Measurements from ENCODE around the gene PRIMPOL.

The PRIMPOL gene

DNA sequence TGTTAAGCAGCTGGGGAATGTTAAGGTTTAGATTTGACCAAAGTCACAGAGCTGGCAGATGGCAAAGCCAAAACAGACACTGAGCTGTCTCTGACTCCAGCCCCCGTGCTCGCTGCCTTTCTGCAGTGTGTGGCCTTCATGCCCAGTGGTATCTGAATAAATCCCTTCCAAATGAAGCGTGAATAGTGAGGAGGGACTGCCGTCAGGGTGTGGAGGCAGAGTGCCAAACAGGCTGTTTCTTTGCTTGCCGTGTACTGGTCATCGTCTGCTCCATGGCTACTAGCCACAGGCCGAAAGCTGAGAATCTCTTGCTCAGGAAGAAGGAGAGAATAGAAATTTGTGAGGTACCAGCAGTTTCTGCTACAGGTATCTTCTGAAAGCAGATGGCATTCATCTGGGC, 19.7 kb downstream of the PRIMPOL start:
- DNase-seq, result peak; percentile 9

DNA sequence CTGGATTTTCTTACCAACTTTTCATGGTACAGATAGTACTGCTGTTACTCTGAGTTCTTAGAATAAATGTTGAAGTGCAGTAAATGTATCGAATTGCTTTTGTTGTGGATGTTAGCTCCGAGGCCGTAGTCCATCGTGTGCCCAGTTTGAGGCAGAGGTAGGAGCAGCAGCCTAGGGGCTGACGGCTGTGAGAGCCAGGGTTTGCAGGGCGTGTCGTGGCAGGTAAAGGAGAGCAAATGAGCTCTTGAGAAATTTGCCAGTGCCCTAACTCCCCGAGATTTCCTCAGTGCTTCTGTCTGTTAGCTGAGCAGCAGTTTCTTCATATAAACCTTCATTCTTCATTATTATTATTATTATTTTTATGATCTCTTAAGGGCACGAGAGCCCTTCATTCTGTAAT, 21.6 kb downstream of the PRIMPOL start:
- no peak for DNase-seq

DNA sequence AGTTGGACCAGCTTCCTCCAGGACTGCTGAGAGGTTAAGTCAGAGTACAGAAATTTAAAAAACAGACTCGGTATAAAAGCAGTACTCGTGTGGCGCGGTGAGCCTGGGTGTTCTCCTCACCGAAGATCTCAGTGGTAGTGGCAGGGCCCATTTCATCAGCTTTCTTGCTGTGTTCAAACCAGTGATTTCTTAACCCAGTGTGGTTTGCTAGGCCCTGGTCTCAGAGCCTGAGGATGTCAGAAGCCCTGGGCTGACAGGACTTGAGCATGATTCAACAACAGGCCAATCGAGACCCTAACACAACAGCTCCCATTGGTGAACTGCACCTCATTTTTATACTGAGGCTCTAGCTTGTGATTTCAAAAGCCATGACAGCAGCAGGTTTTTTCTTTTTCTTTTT, 23.2 kb downstream of the PRIMPOL start:
- DNase-seq, result no peak

DNA sequence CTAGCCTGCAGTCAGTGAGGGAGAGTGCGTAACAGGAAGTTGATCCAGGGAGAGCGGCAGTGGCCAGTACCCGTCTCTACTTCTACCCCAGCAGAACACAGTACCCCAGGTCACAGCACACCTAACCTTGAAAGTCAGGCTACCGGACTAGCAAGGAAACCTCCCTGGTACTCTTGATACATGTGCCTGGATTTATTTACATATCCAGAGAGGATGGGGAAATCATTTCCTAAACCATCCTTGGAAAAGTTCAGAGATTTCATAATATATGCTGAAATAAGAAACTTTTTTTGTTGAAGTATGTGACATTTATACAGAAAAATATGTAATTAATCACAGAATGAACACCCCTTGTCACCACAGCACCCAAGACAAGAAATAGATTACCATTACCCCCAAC, 24.5 kb downstream of the PRIMPOL start:
- DNase-seq, result no peak

DNA sequence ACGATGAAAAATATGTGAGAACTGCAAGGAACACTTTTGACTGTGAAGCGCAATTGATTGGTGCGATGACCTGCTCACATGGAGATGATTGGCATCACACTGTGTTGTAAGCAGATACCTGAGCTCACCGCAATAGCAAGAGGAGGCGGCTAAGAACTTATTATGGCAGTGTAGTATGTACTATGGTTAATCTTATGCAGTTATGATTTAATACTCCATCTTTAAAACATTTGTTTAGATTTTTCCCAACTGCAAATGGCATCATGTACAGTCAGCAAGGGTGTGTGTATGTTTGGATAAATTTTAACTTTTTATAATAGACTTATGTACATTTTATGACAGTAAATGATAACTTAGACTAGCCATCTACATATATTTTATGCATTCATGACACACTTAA, 25.5 kb downstream of the PRIMPOL start:
- DNase-seq, result no peak

DNA sequence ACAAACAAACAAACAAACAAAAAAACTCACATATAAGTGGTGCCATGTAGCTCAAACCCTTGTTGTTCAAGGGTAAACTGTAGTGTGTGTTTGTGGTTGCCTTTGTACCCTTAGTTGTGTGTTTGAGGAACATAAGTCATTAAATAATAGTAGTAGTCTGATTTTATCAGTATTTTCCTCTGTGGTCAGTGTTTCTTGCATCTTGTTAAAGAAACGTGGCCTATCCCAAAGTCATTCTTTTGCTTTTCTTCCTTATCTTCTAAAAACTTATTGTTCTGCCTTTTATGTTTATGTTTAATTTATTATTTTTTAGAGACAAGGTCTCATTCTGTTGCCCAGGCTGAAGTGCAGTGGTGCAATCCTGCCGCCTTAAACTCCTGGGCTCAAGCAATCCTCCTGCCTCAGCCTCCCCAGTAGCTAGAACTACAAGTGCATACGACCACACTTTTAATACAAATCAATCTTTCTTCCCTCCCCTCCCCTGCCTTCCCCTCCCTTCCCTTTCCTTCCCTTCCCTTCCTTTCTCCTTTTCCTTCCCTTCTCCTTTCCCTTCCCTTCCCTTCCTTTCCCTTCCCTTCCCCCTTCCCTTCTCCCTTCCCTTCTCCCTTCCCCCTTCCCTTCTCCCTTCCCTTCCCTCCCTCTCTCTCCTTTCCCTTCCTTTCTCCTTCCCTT, 26.4 kb downstream of the PRIMPOL start:
- no peak for DNase-seq

DNA sequence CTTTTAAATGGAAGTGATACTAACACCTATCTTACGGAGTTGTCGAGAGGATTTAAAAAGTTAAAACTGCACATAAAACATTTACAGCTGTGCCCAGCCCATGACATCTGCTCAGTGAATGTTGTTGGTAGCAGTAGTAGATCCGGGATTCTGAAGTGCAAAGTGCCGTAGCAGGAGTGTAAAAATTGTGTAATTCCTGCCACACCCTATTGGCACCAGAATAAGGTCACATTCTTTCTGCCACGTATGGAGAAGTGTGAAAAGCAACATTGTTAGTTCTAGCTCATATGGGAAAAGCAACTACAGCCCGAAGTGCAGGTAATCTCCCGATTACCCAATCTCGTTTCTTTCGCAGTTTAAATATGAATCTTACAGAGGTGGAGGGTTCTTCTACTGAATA, 31.2 kb downstream of the PRIMPOL start:
- no peak for DNase-seq

DNA sequence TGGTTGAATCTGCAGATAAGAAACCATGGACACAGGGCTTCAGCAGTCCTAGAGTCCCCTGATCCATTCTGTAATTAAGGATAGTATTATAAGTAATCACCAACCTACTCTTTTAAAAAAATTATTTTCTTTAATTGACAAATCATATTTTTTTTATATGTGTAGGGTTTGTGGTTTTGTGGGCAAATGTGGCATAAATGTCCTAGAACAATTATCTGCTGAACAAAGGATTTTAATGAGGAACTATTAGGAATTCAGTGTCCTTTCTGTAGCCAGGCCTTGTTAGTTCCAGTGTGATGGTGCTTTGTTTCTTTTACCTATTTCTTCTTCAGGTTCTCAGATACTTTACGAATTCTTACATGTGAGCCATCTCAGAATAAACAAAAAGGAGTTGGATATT, 32.4 kb downstream of the PRIMPOL start:
- DNase-seq, result no peak

DNA sequence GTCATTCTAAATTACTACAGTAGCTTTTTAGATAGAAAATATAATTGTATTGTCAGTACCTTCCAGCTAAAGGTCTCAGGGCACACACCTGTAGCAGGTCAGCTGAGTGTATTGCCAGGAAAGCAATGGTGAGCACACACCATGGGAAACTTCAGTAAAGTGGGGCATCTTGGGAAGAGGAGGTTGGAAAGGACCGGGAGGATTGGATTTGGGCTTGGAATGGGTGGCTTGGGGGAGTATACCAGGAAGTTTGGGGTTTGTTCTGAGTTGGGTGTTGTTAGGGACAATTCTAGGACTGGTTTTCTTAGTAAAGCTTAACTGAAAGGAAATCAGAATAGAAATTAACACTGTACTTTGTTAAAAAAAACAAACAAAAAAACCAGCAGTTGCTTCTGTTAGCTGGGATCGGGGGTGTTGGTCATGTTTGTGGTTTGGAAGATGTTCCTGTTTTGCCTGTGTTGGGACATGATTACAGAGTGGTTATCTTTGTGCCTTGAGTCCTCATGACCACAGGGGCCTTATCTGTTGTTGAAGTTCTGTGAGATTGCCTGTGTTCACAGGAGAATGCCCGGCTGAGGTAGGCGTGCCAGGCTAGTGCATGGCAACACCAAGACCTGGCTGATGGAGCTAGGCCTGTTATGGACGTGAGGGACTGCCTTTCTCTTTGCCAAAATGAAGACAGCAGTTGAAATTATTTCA, 35.1 kb downstream of the PRIMPOL start:
- DNase-seq, result no peak

DNA sequence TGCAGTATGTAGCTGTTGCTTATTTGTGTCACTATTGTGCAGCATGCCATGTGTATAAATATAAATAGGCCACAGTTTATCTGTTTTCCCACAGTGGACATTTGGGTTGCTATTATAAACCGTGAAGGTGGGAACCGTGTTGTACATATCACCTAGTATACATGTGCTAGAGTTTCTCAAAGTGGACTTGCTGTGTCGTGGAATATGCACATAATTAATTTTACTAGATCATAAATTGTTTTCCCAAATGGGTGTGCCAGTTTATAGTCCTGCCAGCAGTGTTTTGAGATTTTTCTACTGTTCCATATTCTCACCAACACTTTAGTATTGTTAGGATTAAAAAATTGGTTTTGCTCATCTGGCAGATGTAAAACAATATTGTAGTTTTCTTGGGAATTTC, 38.5 kb downstream of the PRIMPOL start:
- DNase-seq, result no peak

DNA sequence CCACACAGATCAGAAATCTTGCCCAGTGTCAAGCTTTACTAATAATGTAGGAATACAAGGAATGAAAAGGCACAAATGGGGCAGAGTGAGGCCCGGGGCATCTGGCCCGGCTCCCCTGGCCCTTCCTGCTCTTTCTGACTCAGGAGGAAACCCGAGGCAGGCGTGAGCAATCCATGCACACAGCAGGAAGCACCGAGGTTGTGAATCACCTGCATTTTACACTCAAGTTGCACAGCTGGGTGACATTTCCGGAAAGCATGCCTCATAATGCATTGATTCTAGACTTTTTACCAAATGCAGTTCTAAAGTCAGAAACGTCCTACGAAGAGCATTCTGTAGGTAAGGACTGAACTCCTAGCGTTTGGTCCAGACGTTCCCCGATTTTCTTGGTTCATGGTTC, 38.9 kb downstream of the PRIMPOL start:
- DNase-seq, result no peak

DNA sequence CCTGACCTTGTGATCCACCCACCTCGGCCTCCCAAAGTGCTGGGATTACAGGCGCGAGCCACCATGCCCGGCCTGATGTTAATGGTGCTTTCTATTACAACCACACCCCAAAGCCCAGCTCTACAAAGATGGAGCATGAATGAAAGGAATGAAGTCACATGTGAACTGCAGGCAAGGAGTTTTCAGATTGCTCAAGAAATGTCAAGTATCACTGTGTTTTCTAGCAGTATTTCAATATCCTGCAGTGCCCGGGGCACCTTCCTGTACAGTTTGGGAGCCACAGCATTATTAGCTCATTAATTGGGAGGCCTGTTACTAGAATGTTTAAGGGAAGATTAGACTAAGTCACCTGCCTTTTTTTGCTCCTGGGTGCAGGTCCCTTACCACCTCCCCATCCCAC, 40.1 kb downstream of the PRIMPOL start:
- no peak for DNase-seq

DNA sequence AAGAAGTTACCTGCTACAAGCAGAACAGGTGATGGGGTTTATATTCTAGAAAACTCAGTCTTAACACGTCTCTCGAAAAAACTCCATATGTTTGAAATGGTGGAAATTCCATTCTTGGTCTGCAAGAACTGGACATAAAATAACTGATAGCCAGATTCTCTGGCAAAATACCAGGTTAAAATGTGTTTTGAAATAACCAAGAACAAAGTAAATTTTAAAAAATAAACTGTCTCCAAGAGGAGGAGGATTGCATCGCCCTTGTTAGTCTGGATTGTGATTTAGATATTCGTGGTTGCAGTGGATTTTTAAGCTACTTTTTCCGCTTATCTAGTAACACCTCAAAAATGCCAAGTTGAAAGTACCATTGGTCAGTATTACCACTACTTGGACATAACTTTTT, 43.5 kb downstream of the PRIMPOL start:
- DNase-seq, result no peak

DNA sequence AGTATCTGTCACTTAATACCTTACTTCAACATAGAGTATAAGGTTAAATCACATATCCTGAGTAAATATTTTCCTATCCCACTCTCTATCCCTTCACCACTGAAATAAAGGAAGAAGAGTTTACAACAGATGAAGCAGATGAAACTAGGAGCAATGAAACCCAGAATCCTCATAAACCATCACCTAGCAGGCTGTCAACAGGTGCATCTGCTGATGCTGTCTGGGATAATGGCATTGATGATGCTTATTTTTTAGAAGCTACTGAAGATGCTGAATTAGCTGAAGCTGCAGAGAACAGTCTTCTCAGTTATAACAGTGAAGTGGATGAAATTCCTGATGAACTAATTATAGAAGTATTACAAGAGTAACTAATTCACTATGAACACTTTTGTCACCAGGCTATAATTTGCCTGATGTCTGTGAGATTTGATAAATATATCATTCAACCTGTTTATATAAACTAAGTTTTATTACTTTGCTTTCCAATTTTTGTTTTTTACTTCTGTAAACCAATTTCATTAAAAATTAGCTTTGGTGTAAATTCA, 44.9 kb downstream of the PRIMPOL start:
- no peak for DNase-seq

DNA sequence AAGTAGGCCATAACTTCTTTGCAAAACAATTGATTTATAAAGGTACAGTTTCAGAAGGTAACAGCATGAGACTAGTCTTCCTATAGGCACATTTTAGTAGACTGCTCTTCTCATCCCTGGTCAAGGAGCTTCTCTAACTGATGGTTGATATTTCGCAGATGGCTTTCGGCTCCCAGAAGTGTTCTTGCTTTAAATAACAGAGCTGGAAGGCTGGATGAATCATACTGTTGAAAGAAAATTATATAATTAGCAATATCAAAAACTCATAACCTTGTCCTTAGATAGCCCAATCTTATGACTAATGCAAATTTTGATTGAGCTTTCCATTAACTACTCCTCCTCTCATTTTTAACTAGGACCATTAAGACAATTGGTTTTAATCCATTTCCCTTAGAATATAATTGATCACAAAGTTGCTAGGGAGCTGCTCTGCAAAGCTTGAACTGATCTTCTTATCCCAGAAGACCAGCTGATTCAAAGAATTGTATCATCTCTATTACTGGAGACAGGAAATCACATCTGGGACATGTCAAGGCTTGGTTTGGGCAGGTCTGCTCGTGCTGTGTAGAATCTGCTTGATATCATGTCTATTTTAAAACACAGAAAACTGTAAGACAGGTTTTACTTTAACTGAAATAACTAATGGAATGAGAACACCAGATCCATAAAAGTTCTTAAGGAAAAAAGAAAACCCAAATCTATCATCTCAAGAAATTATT, 45.8 kb downstream of the PRIMPOL start:
- DNase-seq, result no peak

DNA sequence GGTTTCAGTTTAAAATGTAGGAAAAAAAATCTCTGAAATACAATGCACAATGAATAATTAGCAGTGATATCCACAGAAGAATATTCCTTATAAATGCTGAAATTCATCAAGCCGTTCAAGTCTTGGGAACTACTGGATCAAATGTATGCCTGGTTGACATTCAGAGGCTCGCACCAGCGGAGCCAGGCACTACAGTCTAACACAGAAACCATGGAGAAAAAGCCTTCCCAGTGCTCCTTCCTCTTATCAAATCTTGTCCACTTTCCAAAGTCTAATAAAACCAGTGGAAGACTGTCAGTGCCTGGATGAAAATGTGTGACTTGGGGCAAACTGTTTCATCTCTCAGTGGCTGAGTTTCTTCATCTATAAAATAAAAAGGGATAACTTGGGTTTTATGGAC, 48.4 kb downstream of the PRIMPOL start:
- DNase-seq, result no peak

DNA sequence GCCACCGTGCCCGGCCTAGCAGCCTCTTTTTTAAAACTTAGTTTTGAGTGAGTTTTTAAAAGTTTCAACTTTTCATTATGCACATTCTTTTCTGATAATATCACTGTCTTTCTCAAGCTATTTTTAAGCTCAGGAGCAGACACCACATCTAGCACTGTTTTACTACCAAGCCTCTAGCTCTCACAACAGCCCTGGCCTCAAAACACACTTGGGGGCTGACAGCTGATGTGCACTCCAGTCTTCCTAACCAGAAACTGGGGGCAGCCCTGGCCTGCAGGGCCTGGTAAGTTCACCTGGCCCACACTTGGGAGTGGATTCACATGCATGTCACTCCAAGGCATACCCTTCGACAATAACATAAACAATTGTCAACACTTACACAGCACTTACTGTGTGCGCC, 50.4 kb downstream of the PRIMPOL start:
- no peak for DNase-seq

DNA sequence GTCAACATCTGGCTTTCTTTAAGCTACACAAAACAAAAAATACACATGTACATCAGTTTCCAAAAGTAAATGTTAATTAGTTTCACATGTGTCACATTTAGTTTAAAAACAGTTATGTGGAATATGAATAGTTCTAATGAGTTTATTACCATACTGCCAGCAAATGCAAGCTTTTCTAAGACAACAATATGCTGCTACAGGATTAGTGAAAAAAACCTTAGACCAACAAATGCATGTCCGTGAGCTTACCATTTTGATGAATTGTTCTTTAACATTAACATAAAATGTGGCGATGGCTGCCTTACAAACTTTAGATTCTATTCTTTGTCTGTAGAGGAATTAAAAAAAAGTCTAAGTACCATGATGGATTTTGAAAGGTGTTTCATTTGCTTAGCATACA, 52.6 kb downstream of the PRIMPOL start:
- no peak for DNase-seq

DNA sequence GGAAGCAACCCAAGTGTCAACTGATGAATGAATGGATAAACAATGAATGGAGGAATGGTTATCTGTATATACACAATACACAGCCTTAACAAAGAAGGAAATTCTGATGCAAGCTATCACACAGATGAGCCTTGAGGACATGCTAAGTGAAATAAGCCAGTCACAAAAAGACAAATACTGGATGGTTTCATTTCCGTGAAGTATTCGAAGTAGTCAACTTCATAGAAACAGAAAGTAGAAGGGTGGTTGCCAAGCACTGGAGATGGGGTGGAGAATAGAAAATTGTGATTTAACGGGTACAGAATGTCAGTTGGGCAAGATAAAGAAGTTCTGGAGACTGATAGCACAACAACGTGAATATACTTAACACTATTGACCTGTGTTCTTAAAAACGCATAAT, 56.2 kb downstream of the PRIMPOL start:
- no peak for DNase-seq

DNA sequence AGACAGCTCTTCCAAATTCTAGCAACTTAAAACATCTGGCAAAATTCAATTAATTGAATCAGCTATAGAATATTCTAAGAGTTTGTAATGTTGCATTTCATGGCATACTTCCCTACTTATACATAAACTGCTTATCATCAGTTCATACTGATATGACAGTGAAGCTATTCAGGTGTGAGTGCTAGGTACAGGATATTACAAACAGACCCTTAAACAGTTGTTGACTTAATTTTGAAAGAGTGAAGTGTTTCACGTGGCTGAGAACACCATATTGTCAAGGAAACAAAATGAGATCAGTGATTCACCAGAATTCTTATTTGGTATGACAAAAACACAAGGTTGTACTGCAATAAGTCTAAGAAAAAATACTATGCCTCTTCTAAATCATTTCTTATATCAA, 56.9 kb downstream of the PRIMPOL start:
- DNase-seq, result no peak

DNA sequence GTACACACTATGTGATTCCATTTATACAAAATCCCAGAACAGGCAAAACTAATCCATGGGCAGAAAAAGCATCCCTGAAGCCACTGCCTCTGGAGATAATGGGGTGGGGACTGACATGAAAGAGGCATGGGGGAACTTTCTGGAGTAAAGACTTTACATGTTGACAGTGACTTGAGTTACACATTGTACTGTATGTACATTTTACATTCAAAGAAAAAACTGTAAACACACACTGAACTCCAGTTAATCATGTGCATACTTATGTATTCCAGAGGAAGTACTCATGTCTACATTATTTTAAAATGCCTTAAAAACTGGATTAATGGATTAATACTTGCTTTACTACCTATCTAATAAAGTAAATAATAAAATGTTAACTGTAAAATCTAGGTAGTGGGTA, 62.8 kb downstream of the PRIMPOL start:
- no peak for DNase-seq

DNA sequence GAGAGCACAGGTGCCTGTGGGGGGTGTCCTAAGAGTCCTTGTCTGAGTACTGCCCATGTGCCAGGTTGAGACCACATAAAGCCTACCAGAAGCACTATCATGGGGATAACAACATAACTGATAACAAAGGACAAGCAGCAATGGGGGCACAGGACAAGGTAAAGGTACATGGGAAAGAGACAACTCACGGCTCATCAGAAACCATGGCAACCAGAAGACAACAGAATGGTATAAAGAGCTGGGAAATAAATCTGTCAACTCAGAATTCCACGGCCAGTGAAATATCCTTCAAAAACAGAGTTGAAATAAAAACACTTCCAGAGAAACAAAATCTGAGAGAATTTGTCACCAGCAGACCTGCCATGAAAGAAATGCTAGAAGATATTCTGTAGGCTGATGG, 64.3 kb downstream of the PRIMPOL start:
- no peak for DNase-seq

DNA sequence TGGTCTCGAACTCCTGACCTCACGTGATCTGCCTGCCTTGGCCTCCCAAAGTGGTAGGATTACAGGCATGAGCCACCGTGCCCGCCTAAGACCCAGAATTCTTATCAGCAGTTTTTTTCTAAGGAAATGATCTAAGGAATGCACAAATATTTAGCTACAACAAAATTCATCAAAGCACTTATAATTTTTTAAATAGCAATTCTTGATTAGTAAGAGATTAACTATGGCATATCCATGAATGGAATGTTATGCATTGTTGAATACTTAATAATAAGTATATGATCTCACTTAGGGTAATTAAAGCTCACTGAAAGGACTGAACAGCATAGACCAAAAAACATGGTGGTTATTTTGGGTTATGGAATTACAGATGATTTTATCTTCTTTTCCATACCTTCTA, 66.0 kb downstream of the PRIMPOL start:
- DNase-seq, result no peak

DNA sequence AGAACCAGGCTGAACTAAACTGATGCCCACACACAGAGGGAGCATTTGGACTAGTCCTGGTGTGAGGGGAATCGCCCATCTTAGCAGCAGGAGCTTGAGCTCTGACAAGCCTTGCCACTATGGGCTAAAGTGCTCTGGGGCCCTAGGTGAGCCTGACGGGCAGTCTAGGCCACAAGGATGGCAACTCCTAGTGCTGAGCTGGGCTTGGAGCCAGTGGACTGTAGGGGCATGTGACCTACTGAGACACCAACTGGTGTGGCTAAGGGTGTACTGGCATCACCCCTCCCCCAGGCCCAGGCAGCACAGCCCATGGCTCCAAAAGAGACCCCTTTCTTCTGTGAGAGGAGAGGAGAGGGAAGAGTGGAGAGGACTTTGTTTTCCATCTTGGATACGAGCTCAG, 69.9 kb downstream of the PRIMPOL start:
- DNase-seq, result no peak

Data from NCI-H82 (cell line).